Stimulated activated CD8-positive, alpha-beta memory T cell treated with anti-CD3 and anti-CD28 coated beads, Interleukin-15, amount 100 ng/mL, for 1 hour (primary cell): Measurements from ENCODE around the gene WWOX.

Experiments
- DNase-seq: peaks from one replicate; pipeline ENCODE4 v3.0.0-alpha.2; 2020; ENCODE audit warnings: low read depth

Gene WWOX

GRCh38 chr16:78363843-78364555 is 264.5 kb downstream of the WWOX start:
- DNase-seq: no peak

- no peak for DNase-seq
Measured at GRCh38 chr16:78364556-78364880, 265.1 kb downstream of the WWOX start.

GRCh38 chr16:78365366-78365765 is 265.9 kb downstream of the WWOX start:
- no peak for DNase-seq

- no peak for DNase-seq
Measured at GRCh38 chr16:78368121-78369102, 269.0 kb downstream of the WWOX start.

GRCh38 chr16:78372277-78372676 is 272.8 kb downstream of the WWOX start:
- DNase-seq: no peak

- no peak for DNase-seq
Measured at GRCh38 chr16:78375055-78375679, 275.7 kb downstream of the WWOX start.

GRCh38 chr16:78376452-78376851 is 277.0 kb downstream of the WWOX start:
- DNase-seq: no peak

- no peak for DNase-seq
Measured at GRCh38 chr16:78377312-78377711, 277.9 kb downstream of the WWOX start.

- DNase-seq: no peak
Measured at GRCh38 chr16:78381060-78381459, 281.6 kb downstream of the WWOX start.

GRCh38 chr16:78383118-78383517 is 283.7 kb downstream of the WWOX start:
- DNase-seq: no peak

- no peak for DNase-seq
Measured at GRCh38 chr16:78385086-78385805, 285.8 kb downstream of the WWOX start.

- no peak for DNase-seq
Measured at GRCh38 chr16:78386557-78387324, 287.3 kb downstream of the WWOX start.

GRCh38 chr16:78389009-78389498 is 289.6 kb downstream of the WWOX start:
- no peak for DNase-seq

- no peak for DNase-seq
Measured at GRCh38 chr16:78390092-78390491, 290.6 kb downstream of the WWOX start.

GRCh38 chr16:78390508-78391324 is 291.3 kb downstream of the WWOX start:
- no peak for DNase-seq

GRCh38 chr16:78392585-78393195 is 293.2 kb downstream of the WWOX start:
- DNase-seq: no peak

- no peak for DNase-seq
Measured at GRCh38 chr16:78395035-78395434, 295.6 kb downstream of the WWOX start.

GRCh38 chr16:78396046-78396445 is 296.6 kb downstream of the WWOX start:
- no peak for DNase-seq

GRCh38 chr16:78396673-78397072 is 297.2 kb downstream of the WWOX start:
- DNase-seq: no peak

GRCh38 chr16:78399384-78399783 is 299.9 kb downstream of the WWOX start:
- no peak for DNase-seq
